HG03565 (cell line): ENCODE results near the gene LGALS3.

Source experiments
- ATAC-seq: cut with Tn5 transposase; IDR thresholded peaks from one replicate; pipeline ENCODE4 v1.9.1; 2021; ENCODE audit warnings: mild to moderate bottlenecking, moderate library complexity; ENCODE audit not compliant: unreplicated experiment

LGALS3 gene

GRCh38 chr14:55129428-55130195 lies 560 bp downstream of the LGALS3 start:
- peak; percentile 28 for ATAC-seq

DNA sequence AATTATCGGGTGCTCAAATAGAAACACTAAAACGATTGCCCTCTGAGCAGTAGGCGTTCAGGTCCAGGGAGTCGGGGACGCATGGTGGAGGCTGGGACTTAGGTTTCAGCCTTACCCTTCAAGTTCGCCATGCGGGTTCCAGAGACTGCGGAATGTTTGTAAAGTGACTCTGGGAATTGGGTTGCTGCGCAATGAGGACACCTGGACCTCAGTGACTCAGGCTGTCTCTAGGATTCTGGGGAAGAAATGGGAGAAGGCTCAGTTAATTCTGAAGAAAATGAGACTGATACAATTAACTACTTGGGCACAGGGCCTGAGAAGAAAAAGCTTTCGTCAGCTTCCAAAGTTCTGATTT lies 1.1 kb downstream of the LGALS3 start:
- ATAC-seq, result no peak

GRCh38 chr14:55131370-55132137 lies 2.5 kb downstream of the LGALS3 start:
- no peak for ATAC-seq

- ATAC-seq, result no peak
Observed at GRCh38 chr14:55133416-55133815, 4.4 kb downstream of the LGALS3 start.

DNA sequence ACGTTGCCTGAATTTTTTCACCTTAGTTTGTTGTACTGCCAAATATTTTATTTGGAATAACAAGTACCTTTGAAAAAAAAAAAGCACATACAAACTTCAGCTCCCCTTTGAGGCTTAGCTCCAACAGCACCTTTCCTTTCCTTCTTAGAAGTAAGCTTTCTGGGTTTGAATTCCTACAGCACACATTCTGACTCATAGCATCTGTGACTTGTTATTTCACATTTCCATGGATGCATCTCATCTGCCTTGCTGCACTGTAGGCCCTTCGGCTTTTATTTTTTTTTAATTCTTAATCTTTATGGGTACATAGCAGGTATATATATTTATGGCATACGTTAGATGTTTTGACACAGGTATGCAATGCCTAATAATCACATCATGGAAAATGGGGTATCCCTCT lies 7.2 kb downstream of the LGALS3 start:
- ATAC-seq, result no peak

DNA sequence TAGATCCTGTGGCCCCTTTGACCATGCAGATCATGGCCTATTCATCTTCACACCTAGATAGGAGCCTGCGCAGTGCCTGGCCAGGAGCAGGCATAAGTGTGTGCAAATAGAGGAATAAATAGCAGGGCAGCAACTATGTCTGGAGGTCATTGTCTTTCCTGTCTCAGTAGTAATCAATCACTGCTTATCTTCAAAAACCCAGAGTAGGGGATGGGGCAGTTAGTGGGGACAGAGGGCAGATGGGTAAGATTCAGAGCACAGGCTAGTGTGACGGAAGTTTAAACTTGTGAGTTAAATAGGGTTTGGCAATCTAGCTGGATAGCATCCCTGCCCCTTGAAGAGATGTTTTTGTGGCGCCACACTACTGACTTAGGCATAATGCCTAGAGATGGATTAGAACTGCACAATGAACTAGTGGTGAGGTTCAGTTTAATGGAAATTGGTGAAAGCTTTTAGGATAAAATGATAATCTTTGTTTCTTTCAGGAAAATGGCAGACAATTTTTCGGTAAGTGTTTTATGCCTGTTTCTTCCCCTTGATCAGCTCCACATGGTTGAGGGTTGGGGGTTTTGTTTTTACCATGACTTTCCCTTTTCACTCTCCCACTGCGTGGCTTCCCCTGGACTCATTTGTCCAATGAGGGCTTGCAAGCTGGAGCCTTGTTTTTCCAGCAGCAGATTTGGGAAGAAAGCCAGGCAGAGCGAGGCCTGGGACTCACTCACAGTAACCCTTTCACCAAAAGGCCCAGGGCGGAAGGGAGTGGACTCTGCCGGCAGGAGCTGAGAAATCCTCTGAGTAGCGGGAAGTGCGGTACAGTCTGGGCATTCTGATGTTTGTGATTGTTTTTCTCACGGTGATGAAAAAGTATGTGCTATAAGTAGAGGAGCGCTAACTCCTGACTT lies 8.1 kb downstream of the LGALS3 start:
- ATAC-seq, result no peak

DNA sequence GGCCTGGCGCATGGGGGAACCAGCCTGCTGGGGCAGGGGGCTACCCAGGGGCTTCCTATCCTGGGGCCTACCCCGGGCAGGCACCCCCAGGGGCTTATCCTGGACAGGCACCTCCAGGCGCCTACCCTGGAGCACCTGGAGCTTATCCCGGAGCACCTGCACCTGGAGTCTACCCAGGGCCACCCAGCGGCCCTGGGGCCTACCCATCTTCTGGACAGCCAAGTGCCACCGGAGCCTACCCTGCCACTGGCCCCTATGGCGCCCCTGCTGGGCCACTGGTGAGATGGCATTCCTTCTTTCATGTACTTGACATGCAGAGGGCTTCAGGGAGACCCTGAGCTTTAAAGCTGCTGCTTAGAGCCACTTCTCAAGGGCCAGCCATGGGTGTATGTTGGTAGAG lies 9.0 kb downstream of the LGALS3 start:
- no peak for ATAC-seq

DNA sequence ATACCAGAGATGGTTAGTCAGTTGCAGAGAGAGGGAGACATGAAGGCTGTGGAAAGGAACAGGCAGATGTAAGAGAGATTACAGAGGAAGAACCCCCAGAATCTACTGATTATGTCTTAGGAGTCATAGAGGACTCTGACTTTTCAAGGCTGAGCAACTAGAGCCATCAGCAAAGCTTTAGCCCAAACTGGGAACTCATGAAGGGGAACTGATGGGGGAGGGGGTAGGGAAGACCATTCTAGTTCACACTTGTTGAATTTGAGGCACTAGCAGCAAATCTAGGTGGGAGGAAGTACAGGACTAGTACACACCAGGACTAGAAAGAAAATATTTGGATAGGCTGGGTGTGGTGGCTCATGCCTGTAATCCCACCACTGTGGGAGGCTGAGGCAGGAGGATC lies 10.1 kb downstream of the LGALS3 start:
- ATAC-seq, result no peak

DNA sequence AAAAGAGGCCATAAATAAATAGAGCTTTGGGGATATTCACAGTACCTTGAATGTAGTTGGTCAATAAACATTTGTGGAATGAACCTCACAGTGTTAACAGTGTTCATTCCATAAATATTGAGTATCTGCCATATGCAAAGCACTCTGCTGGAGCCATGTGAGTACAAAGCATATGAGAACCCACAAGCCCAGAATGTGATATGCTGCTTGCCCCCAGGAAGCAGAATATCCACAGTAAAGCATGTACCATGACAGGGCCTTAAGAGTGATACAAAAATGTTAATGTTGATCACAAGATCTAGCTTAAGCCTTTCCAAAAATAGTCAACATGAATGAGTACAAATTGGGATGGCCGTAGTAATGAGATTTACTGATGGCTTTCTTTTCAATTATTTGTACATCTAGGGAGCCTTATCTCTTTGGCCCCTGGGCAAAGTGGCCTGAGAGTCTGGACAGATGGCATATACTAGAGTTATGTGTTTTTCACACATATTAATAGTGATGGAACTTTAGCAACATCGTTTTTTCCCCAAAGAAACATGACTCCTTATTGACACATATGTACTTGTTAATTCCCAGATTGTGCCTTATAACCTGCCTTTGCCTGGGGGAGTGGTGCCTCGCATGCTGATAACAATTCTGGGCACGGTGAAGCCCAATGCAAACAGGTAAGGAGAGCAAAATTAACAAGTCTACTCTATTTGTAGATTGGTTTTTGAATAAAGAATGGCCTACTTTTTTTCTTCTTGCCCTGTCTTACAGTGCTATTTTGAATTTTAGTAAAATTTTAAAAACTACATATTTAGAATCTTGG lies 10.9 kb downstream of the LGALS3 start:
- no peak for ATAC-seq

DNA sequence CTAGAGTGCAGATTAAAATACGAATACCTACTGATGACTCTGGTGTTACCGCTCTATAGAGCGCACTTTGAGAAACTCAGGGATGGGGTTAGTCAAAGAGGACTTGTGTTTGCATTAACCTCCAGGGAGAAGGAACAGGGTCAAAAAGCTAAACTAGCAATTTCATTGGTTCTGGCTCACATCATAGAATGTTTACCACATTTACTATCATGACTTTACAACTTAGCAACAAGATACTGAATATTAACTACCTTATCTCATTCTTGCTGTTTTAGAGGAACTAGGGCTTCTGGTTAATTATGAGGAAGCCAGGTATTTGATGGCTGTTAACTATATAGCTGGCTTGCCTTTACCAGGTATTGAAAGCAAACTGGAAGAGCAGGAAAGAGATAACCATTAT lies 12.8 kb downstream of the LGALS3 start:
- no peak for ATAC-seq

DNA sequence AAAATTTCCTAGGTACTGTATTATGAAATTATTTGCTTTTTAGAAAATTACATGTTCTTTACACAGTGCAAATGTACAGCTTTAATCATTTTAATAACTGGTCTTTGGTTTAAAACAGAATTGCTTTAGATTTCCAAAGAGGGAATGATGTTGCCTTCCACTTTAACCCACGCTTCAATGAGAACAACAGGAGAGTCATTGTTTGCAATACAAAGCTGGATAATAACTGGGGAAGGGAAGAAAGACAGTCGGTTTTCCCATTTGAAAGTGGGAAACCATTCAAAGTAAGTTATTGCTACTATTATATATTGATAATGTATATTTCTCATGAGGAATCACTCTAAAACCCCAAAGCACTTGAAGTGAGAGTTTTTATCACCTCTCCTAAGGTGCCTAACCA lies 13.4 kb downstream of the LGALS3 start:
- ATAC-seq, result no peak

GRCh38 chr14:55146425-55146824 lies 17.4 kb downstream of the LGALS3 start:
- ATAC-seq, result no peak

DNA sequence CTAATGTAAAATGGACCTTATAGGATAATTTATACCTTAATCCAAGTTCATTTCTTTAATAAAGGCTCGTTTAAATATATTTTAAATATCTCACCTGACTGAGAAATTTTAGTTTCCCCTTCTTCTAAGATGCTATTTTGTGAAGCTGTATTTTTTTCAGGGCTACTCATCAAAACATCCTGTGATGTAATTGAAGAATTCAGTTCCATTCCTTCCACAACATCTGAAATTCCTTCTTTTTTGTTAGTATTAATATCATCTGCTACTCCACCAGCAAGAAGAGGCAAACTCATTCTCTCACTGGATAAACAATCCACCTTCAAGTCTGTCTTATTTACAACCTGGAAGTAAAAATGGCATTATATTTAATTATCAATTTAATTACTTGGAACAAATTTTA lies 22.5 kb downstream of the LGALS3 start:
- ATAC-seq, result no peak

GRCh38 chr14:55152052-55152753 lies 23.2 kb downstream of the LGALS3 start:
- ATAC-seq, result no peak

GRCh38 chr14:55153951-55154350 lies 24.9 kb downstream of the LGALS3 start:
- no peak for ATAC-seq

GRCh38 chr14:55157080-55157479 lies 28.0 kb downstream of the LGALS3 start:
- ATAC-seq, result no peak

DNA sequence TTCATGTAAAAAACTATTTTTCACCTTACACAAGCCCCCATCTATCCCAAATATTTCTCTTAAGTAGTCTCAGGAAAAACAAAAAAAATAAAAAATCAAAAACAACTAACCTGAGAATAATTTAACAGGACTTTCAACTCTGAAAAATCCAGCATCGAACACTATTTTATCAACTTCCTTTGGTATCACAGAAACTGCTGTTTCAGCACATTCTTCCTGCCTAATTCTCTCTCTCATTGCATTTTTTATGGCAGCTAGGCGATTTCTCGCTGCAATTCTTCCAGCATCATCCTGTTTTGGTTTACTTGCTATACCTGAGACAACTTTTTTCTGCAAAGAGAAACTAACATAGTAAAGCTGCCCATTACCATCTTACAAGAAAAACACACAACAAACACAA lies 29.4 kb downstream of the LGALS3 start:
- no peak for ATAC-seq

DNA sequence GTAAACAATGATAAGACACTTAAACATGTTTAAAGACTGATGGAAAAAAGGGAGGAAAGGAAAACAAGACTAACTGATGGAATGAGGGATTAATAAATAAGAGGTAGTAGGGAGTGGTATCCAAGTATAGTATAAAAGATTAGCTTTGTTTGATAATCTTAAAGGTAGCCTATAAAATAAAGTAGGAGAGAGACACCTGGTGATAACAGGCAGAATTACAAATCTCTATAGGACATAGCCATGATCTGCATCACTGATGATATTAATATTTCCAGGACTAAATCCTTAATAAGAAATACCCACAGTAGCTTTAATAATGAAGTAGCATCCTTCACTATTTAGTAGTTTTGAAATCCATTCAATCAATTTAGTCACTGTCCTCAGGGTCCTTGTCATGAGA lies 31.9 kb downstream of the LGALS3 start:
- no peak for ATAC-seq

DNA sequence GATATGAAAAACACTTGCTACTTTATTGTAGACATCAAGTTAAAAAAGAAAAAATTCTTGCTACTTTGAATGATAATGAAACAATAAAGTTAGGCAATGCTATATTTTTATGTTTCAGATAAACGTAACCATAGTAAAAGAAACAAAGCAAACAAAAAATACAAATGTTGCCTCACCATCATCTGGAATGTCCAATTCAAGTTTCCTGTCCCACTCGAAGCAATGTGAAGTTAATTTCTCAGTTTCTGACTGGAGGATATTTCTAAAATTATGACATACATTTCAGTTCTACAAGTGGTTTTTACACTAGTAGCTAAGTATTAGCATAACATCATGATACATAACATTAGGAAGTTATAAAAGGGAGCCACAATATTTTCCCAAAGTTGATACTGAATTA lies 41.5 kb downstream of the LGALS3 start:
- ATAC-seq, result no peak

GRCh38 chr14:55180006-55180405 lies 51.0 kb downstream of the LGALS3 start:
- no peak for ATAC-seq
